WTC11 (cell line): ENCODE data around the gene SLAMF6. TPM values are rescaled to one million over a fixed set of nuclear protein-coding genes. Genes with fewer than 3 reads are reported as not detected.

Experiments
- ATAC-seq: fragments of 200-7000 bp; cut with Tn5 transposase; 2 replicates; pipeline ENCODE4 v1.10.0; 2021; ENCODE audit warnings: mild to moderate bottlenecking, moderate library complexity
- CTCF ChIA-PET: fragments of 300-600 bp; sonication (Branson Sonifier 250); formaldehyde crosslinking; loops from one replicate; lab custom pipeline; 2021; ENCODE audit warnings: antibody characterized with exemption; lab: Charles Lee
- POLR2A ChIA-PET: fragments of 350-600 bp; sonication (Branson Sonifier 250); formaldehyde crosslinking; loops from one replicate; lab custom pipeline; 2021; ENCODE audit warnings: antibody characterized with exemption; lab: Charles Lee
- DNase-seq: peaks from one replicate; pipeline ENCODE4 v3.0.0; 2021; ENCODE audit warnings: low spot score
- H3K27ac Mint-ChIP-seq: 2 replicates; pipeline ENCODE4 v1.8.0; 2021; ENCODE audit warnings: mixed read lengths
- H3K27me3 Mint-ChIP-seq: 2 replicates; pipeline ENCODE4 v1.8.0; 2021; ENCODE audit warnings: low read depth, mild to moderate bottlenecking, moderate library complexity, mixed read lengths
- H3K36me3 Mint-ChIP-seq: 2 replicates; pipeline ENCODE4 v1.8.0; 2021; ENCODE audit warnings: mixed read lengths
- H3K4me1 Mint-ChIP-seq: 2 replicates; pipeline ENCODE4 v1.8.0; 2022; ENCODE audit warnings: mixed read lengths
- H3K4me3 Mint-ChIP-seq: 2 replicates; pipeline ENCODE4 v1.8.0; 2021; ENCODE audit warnings: mild to moderate bottlenecking, moderate library complexity, mixed read lengths
- H3K9me3 Mint-ChIP-seq: 2 replicates; pipeline ENCODE4 v1.8.0; 2021; ENCODE audit warnings: mixed read lengths
- ATF1 ChIP-seq: sonication (generic); formaldehyde crosslinking; IDR thresholded peaks from 2 replicates; pipeline ENCODE4 v1.8.1; 2023; ENCODE audit warnings: mild to moderate bottlenecking, moderate library complexity, missing genetic modification reagents
- ATF2 ChIP-seq: sonication (generic); formaldehyde crosslinking; IDR thresholded peaks from 2 replicates; pipeline ENCODE4 v1.8.1; 2022; ENCODE audit warnings: low read depth, missing genetic modification reagents, borderline replicate concordance
- CDX4 ChIP-seq: fragments of 250-450 bp; sonication (Bioruptor Pico); IDR thresholded peaks from 2 replicates; pipeline ENCODE4 v1.9.0; 2021; ENCODE audit warnings: moderate library complexity, mild to moderate bottlenecking, inconsistent platforms, borderline replicate concordance
- CREB1 ChIP-seq: sonication (generic); formaldehyde crosslinking; IDR thresholded peaks from 2 replicates; pipeline ENCODE4 v1.8.0; 2023; ENCODE audit warnings: mild to moderate bottlenecking, missing genetic modification reagents
- CTCF ChIP-seq: fragments of 200-600 bp; IDR thresholded peaks from 2 replicates; pipeline ENCODE4 v1.8.0; 2022; ENCODE audit warnings: antibody characterized with exemption
- E2F4 ChIP-seq: sonication (generic); formaldehyde crosslinking; IDR thresholded peaks from 2 replicates; pipeline ENCODE4 v1.8.1; 2022; ENCODE audit warnings: low read depth, mild to moderate bottlenecking, moderate library complexity, missing genetic modification reagents, borderline replicate concordance
- E2F5 ChIP-seq: sonication (generic); formaldehyde crosslinking; IDR thresholded peaks from 2 replicates; pipeline ENCODE4 v1.8.1; 2022; ENCODE audit warnings: mild to moderate bottlenecking, moderate library complexity, missing genetic modification reagents
- ELF4 ChIP-seq: sonication (generic); formaldehyde crosslinking; IDR thresholded peaks from 2 replicates; pipeline ENCODE4 v1.8.1; 2022; ENCODE audit warnings: low read depth, mild to moderate bottlenecking, moderate library complexity, missing genetic modification reagents
- EMX1 ChIP-seq: fragments of 250-450 bp; sonication (Bioruptor Pico); IDR thresholded peaks from 2 replicates; pipeline ENCODE4 v1.8.0; 2021; ENCODE audit warnings: mild to moderate bottlenecking
- ERG ChIP-seq: fragments of 250-450 bp; sonication (Bioruptor Pico); IDR thresholded peaks from 2 replicates; pipeline ENCODE4 v1.8.0; 2021; ENCODE audit warnings: mild to moderate bottlenecking
- FOXP1 ChIP-seq: sonication (generic); formaldehyde crosslinking; IDR thresholded peaks from 2 replicates; pipeline ENCODE4 v1.8.0; 2022; ENCODE audit warnings: missing genetic modification reagents, mild to moderate bottlenecking, moderate library complexity, borderline replicate concordance
- HMGXB4 ChIP-seq: sonication (generic); formaldehyde crosslinking; IDR thresholded peaks from 2 replicates; pipeline ENCODE4 v1.8.1; 2023; ENCODE audit warnings: mild to moderate bottlenecking, moderate library complexity, missing genetic modification reagents
- KAT7 ChIP-seq: sonication (generic); formaldehyde crosslinking; IDR thresholded peaks from 2 replicates; pipeline ENCODE4 v1.8.1; 2023; ENCODE audit warnings: missing genetic modification reagents, mild to moderate bottlenecking, borderline replicate concordance
- NFYB ChIP-seq: sonication (generic); formaldehyde crosslinking; conservative IDR thresholded peaks from 2 replicates; pipeline ENCODE4 v1.8.0; 2022; ENCODE audit warnings: low read depth, missing genetic modification reagents
- RORB ChIP-seq: fragments of 250-450 bp; sonication (Bioruptor Pico); IDR thresholded peaks from 2 replicates; pipeline ENCODE4 v1.9.0; 2021; ENCODE audit warnings: mild to moderate bottlenecking
- SMAD4 ChIP-seq: sonication (generic); formaldehyde crosslinking; IDR thresholded peaks from 2 replicates; pipeline ENCODE4 v1.8.0; 2022; ENCODE audit warnings: mild to moderate bottlenecking, missing genetic modification reagents
- STAT6 ChIP-seq: sonication (generic); formaldehyde crosslinking; conservative IDR thresholded peaks from 2 replicates; pipeline ENCODE4 v1.8.1; 2023; ENCODE audit warnings: mild to moderate bottlenecking, low read depth, missing genetic modification reagents, moderate library complexity
- TEAD4 ChIP-seq: sonication (generic); formaldehyde crosslinking; IDR thresholded peaks from 2 replicates; pipeline ENCODE4 v1.8.0; 2022; ENCODE audit warnings: mild to moderate bottlenecking, missing genetic modification reagents
- USF2 ChIP-seq: sonication (generic); formaldehyde crosslinking; IDR thresholded peaks from 2 replicates; pipeline ENCODE4 v1.8.1; 2023; ENCODE audit warnings: mild to moderate bottlenecking, missing genetic modification reagents, moderate library complexity
- total RNA-seq: library from RNA; stranded (reverse); gene quantifications from 3 replicates; pipeline ENCODE4 v1.2.3, GENCODE V29; 2021

SLAMF6 gene
- total RNA-seq, 1 experiment from 2014 or later = not detected

- ATAC-seq (no peak), DNase-seq (no peak)
- no peaks in the 10 kb centered on the region for H3K36me3 Mint-ChIP-seq
- no peaks in the 10 kb centered on the region for H3K4me1 Mint-ChIP-seq
- H3K4me3 Mint-ChIP-seq = no peak overlapping the region
- no peak for TF ChIP-seq CTCF
- no peak for TF ChIP-seq FOXP1 (CRISPR knock-in tag)
- no peak for TF ChIP-seq NFYB
- no peak for TF ChIP-seq E2F5 (CRISPR knock-in tag)
- no peak for TF ChIP-seq E2F4 (CRISPR knock-in tag)
- TF ChIP-seq ERG (CRISPR knock-in tag) = no peak
- no peak for TF ChIP-seq ATF1
- TF ChIP-seq RORB = no peak
- ChIA-PET POLR2A (no interaction called here), CTCF (no interaction called here)
- no peaks in the 10 kb centered on the region for H3K27me3 Mint-ChIP-seq
- no peaks in the 10 kb centered on the region for H3K9me3 Mint-ChIP-seq
- H3K27ac Mint-ChIP-seq = no peak overlapping the region
Measured at GRCh38 chr1:160472112-160472511, 50.9 kb downstream of the SLAMF6 start.

GRCh38 chr1:160471253-160471652 lies 51.8 kb downstream of the SLAMF6 start:
- no peaks in the 10 kb centered on the region for H3K36me3 Mint-ChIP-seq
- ChIA-PET POLR2A (no interaction called here), CTCF (no interaction called here)
- H3K4me3 Mint-ChIP-seq = no peak overlapping the region
- no peak for DNase-seq
- no peaks in the 10 kb centered on the region for H3K4me1 Mint-ChIP-seq
- ATAC-seq = no peak
- no peak overlapping the region for H3K27ac Mint-ChIP-seq
- H3K27me3 Mint-ChIP-seq = no peaks in the 10 kb centered on the region
- no peaks in the 10 kb centered on the region for H3K9me3 Mint-ChIP-seq
- TF ChIP-seq SMAD4 (CRISPR knock-in tag) (no peak), EMX1 (no peak), ELF4 (CRISPR knock-in tag) (no peak), KAT7 (no peak), HMGXB4 (CRISPR knock-in tag) (no peak), CREB1 (CRISPR knock-in tag) (no peak), E2F5 (CRISPR knock-in tag) (no peak), USF2 (CRISPR knock-in tag) (no peak), CDX4 (CRISPR knock-in tag) (no peak), STAT6 (CRISPR knock-in tag) (no peak), NFYB (no peak), TEAD4 (CRISPR knock-in tag) (no peak), ATF2 (CRISPR knock-in tag) (no peak)
